GM15510 (cell line): ENCODE measurements around the gene C1orf159.

Experiments
- POLR2A ChIP-seq: IDR thresholded peaks from 3 replicates; pipeline ENCODE4 v1.6.1; 2011; ENCODE audit warnings: borderline replicate concordance; ENCODE audit not compliant: insufficient read length; ENCODE audit errors: extremely low read depth

C1orf159 gene

GRCh38 chr1:1083416-1084371, 32.2 kb downstream of the C1orf159 start:
- TF ChIP-seq POLR2A = no peak

- TF ChIP-seq POLR2A = no peak
Observed at GRCh38 chr1:1082776-1083415, 33.0 kb downstream of the C1orf159 start.

- TF ChIP-seq POLR2A = no peak
Observed at GRCh38 chr1:1082239-1082775, 33.6 kb downstream of the C1orf159 start.

GRCh38 chr1:1081311-1082238, 34.3 kb downstream of the C1orf159 start:
- TF ChIP-seq POLR2A = no peak

GRCh38 chr1:1080951-1081310, 35.0 kb downstream of the C1orf159 start:
- TF ChIP-seq POLR2A = no peak

- no peak for TF ChIP-seq POLR2A
Observed at GRCh38 chr1:1080122-1080757, 35.6 kb downstream of the C1orf159 start.

GRCh38 chr1:1079408-1080121, 36.3 kb downstream of the C1orf159 start:
- TF ChIP-seq POLR2A = no peak

- TF ChIP-seq POLR2A = no peak
Observed at GRCh38 chr1:1075148-1075935, 40.5 kb downstream of the C1orf159 start.

- TF ChIP-seq POLR2A = no peak
Observed at GRCh38 chr1:1074631-1075147, 41.2 kb downstream of the C1orf159 start.

GRCh38 chr1:1073743-1074587, 41.9 kb downstream of the C1orf159 start, which contains the start of gene RNF223:
TSS of gene RNF223 (minus strand) at chr1:1074306. CDS start at chr1:1072566, 1,740 bp downstream.
- TF ChIP-seq POLR2A = no peak

GRCh38 chr1:1072849-1073742, 42.8 kb downstream of the C1orf159 start:
- TF ChIP-seq POLR2A = no peak

- no peak for TF ChIP-seq POLR2A
Observed at GRCh38 chr1:1072299-1072848, 43.5 kb downstream of the C1orf159 start.
